Osteocyte (in vitro differentiated cells): ENCODE data around the gene JAG1. TPM values are rescaled to one million over a fixed set of nuclear protein-coding genes. Genes with fewer than 3 reads are reported as not detected.
A peak's percentile ranks its signal among the peaks of the same experiment; 100 is the strongest.

Experiments used
- DNase-seq: peaks from one replicate; pipeline ENCODE4 v3.0.0; 2021; ENCODE audit warnings: mixed read lengths; ENCODE audit not compliant: unreplicated experiment; ENCODE audit errors: extremely low spot score
- H3K27ac Mint-ChIP-seq: one replicate; pipeline ENCODE4 v1.8.0; 2021; ENCODE audit warnings: mild to moderate bottlenecking, mixed read lengths; ENCODE audit not compliant: unreplicated experiment
- H3K27me3 Mint-ChIP-seq: one replicate; pipeline ENCODE4 v1.8.0; 2021; ENCODE audit warnings: mixed read lengths; ENCODE audit not compliant: unreplicated experiment
- H3K36me3 Mint-ChIP-seq: one replicate; pipeline ENCODE4 v1.8.0; 2021; ENCODE audit warnings: mixed read lengths; ENCODE audit not compliant: unreplicated experiment
- H3K4me1 Mint-ChIP-seq: one replicate; pipeline ENCODE4 v1.8.0; 2021; ENCODE audit warnings: mixed read lengths; ENCODE audit not compliant: unreplicated experiment
- H3K4me3 Mint-ChIP-seq: one replicate; pipeline ENCODE4 v1.8.0; 2021; ENCODE audit warnings: mild to moderate bottlenecking, moderate library complexity, mixed read lengths; ENCODE audit not compliant: unreplicated experiment
- H3K9me3 Mint-ChIP-seq: one replicate; pipeline ENCODE4 v1.8.0; 2021; ENCODE audit warnings: mixed read lengths; ENCODE audit not compliant: unreplicated experiment
- total RNA-seq: library from RNA; stranded (reverse); gene quantifications from 2 replicates; pipeline ENCODE4 v1.2.1, GENCODE V29; 2021
- TF ChIP-seq, protein P1 (sequence below): fragments of 200-600 bp; sonication (generic); IDR thresholded peaks from 2 replicates; pipeline ENCODE4 v1.5.0; 2021; ENCODE audit warnings: antibody characterized with exemption, mild to moderate bottlenecking, moderate library complexity

Gene JAG1
- total RNA-seq, 1 donor from 2014 or later = 254 TPM

DNA sequence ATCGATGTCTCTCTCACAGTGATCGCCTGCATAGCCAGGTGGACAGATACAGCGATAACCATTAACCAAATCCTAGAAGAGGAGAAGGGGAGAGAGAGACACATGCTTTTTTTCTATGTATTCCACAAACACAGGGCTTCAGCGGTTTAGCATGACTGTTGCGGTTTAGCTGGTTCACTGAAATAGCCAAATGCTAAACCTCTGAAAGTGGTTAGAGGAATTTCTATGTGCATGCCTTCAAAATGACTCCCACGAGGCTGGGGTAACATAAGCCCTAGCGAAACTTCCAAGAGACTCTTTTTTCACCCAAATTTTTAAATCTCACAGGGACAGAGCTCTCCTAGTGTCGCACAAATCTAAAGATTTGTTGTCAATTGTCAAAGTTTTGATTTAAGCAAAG, 25.1 kb downstream of the JAG1 start:
- Mint-ChIP-seq H3K4me1 (peaks cover 99% of the 10 kb centered on the region), H3K9me3 (no peaks in the 10 kb centered on the region), H3K36me3 (peaks cover 73% of the 10 kb centered on the region), H3K4me3 (peak overlapping the region; percentile 45), H3K27ac (peak overlapping the region; percentile 96), H3K27me3 (no peaks in the 10 kb centered on the region)
- TF ChIP-seq, protein P1, sequence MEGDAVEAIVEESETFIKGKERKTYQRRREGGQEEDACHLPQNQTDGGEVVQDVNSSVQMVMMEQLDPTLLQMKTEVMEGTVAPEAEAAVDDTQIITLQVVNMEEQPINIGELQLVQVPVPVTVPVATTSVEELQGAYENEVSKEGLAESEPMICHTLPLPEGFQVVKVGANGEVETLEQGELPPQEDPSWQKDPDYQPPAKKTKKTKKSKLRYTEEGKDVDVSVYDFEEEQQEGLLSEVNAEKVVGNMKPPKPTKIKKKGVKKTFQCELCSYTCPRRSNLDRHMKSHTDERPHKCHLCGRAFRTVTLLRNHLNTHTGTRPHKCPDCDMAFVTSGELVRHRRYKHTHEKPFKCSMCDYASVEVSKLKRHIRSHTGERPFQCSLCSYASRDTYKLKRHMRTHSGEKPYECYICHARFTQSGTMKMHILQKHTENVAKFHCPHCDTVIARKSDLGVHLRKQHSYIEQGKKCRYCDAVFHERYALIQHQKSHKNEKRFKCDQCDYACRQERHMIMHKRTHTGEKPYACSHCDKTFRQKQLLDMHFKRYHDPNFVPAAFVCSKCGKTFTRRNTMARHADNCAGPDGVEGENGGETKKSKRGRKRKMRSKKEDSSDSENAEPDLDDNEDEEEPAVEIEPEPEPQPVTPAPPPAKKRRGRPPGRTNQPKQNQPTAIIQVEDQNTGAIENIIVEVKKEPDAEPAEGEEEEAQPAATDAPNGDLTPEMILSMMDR = no peak
- no peak for DNase-seq

DNA sequence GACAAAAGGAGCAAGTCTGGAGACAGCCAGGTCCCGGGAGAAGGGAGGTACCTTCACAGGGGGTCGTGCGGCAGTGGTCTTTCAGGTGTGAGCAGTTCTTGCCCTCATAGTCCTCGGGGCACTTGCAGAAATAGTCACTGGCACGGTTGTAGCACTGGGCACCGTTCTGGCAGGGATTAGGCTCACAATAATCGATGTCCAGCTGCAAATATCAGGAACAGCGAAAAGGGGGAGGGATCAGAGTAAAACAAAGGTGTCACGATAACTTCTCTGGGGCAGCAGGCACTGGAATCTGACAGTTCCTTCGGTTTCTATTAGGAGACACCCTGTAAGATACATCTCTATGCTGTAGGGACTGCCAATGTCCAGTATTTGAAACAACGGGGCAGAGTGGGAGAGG, 25.9 kb downstream of the JAG1 start:
- H3K4me1 Mint-ChIP-seq = peaks cover 99% of the 10 kb centered on the region

DNA sequence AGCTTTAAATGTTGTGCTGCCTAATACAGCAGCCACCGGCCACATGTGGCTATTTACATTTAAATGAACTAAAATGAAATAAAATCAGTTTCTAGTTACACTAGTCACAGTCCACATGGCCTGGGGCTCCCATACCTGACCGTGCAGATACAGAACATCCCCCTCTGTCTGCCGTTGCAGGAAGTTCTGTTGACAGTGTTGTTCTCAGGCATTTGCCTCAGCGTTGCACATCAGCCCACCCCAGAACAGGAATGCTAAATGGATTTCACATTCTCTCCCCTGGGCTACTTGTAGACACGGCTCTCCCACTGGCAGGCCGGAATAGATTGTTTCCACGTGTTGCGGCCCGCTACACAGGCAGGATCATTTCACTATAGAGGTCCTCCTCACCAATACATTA, 26.3 kb downstream of the JAG1 start:
- H3K4me1 Mint-ChIP-seq = peaks cover 99% of the 10 kb centered on the region
- no peak overlapping the region for H3K4me3 Mint-ChIP-seq
- peaks cover 79% of the 10 kb centered on the region for H3K36me3 Mint-ChIP-seq
- peak overlapping the region; percentile 96 for H3K27ac Mint-ChIP-seq
- no peak for DNase-seq
- no peaks in the 10 kb centered on the region for H3K27me3 Mint-ChIP-seq
- TF ChIP-seq, protein P1 = peak; percentile 69
- H3K9me3 Mint-ChIP-seq = no peaks in the 10 kb centered on the region

More for the DNA sequence above, 25.9 kb downstream of the JAG1 start:
- DNase-seq = no peak
- H3K27ac Mint-ChIP-seq = peak overlapping the region; percentile 96
- no peak overlapping the region for H3K4me3 Mint-ChIP-seq
- H3K9me3 Mint-ChIP-seq = no peaks in the 10 kb centered on the region
- peaks cover 77% of the 10 kb centered on the region for H3K36me3 Mint-ChIP-seq
- TF ChIP-seq, protein P1 = no peak
- no peaks in the 10 kb centered on the region for H3K27me3 Mint-ChIP-seq

DNA sequence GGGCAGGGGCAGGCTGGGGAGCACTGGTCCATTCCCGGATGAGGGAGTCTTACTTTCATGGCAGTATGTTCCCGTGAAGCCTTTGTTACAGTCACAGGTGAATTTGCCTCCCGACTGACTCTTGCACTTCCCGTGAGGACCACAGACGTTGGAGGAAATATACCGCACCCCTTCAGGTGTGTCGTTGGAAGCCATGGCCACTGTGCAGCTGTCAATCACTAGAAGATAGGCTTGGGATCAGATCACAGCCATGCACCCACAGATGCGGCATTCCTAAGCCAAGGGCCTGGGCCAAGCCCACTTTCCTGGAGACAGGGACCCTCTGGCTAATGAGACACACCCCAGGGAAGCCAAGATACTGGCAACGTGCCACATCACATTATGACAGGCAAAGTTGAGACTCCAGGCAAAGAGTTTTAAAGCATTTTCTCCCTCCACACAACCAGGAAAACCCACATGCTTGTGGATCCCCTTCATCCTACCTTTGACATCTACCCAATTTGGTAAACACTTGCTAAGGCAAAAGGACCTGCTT, 26.8 kb downstream of the JAG1 start:
- peaks cover 99% of the 10 kb centered on the region for H3K4me1 Mint-ChIP-seq
- H3K9me3 Mint-ChIP-seq = no peaks in the 10 kb centered on the region
- no peak for DNase-seq
- TF ChIP-seq, protein P1 = no peak
- H3K4me3 Mint-ChIP-seq = no peak overlapping the region
- H3K36me3 Mint-ChIP-seq = peaks cover 80% of the 10 kb centered on the region
- peak overlapping the region; percentile 96 for H3K27ac Mint-ChIP-seq
- no peaks in the 10 kb centered on the region for H3K27me3 Mint-ChIP-seq

DNA sequence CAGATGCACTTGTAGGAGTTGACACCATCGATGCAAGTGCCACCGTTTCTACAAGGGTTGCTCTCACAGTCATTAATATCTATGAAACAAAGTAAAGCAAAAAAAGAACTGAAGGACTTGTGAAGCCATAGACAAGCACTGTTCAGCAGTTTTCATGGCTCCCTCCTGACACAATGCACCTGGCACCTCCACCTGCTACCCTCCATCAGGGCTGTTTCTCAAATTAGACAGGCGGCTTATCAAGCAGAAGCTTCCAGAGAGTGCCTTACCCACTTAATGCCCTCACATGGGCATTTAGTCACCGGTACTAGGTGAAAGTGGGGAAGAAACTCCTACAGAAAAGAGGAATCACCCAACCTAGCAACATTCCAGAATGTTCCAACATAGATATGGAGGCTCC, 27.8 kb downstream of the JAG1 start:
- Mint-ChIP-seq H3K9me3 (no peaks in the 10 kb centered on the region), H3K4me3 (no peak overlapping the region), H3K27me3 (no peaks in the 10 kb centered on the region), H3K27ac (peak overlapping the region; percentile 96), H3K36me3 (peaks cover 89% of the 10 kb centered on the region), H3K4me1 (peaks cover 97% of the 10 kb centered on the region)
- no peak for DNase-seq
- TF ChIP-seq, protein P1 = no peak
